GM18861 (cell line): Measurements from ENCODE around the gene STAB1.

Experiments
- ATAC-seq: cut with Tn5 transposase; IDR thresholded peaks from one replicate; pipeline ENCODE4 v1.9.1; 2021; ENCODE audit not compliant: unreplicated experiment

Gene STAB1

GRCh38 chr3:52557011-52557960, 62.1 kb downstream of the STAB1 start:
- no peak for ATAC-seq

- no peak for ATAC-seq
These were observed 63.3 kb downstream of the STAB1 start for GRCh38 chr3:52558436-52558835.

GRCh38 chr3:52561028-52561747, 66.0 kb downstream of the STAB1 start:
- no peak for ATAC-seq

GRCh38 chr3:52563984-52564383, 68.8 kb downstream of the STAB1 start:
- ATAC-seq = no peak

GRCh38 chr3:52568069-52568468, 72.9 kb downstream of the STAB1 start:
- no peak for ATAC-seq

GRCh38 chr3:52570076-52570475, 74.9 kb downstream of the STAB1 start:
- no peak for ATAC-seq

- ATAC-seq = no peak
These were observed 77.1 kb downstream of the STAB1 start for GRCh38 chr3:52572221-52572620.
